Thyroid gland (tissue), 4 donors: ENCODE measurements around the gene HHIPL1.

Source experiments
- CTCF ChIP-seq, 6 experiments: fragments of 200-600 bp in 3 of 6; fragments of 450-650 bp in 3 of 6; sonication (generic) in 3 of 6; IDR thresholded peaks; one replicate each; pipeline ENCODE4 v1.5.1; 2016 to 2019; ENCODE audit warnings: antibody characterized with exemption in 6 of 6, mild to moderate bottlenecking in 2 of 6, inconsistent platforms in 1 of 6, moderate library complexity in 1 of 6
- POLR2A ChIP-seq, 2 donors: fragments of 450-650 bp; IDR thresholded peaks; one replicate each; pipeline ENCODE4 v1.6.1; 2017; ENCODE audit warnings: antibody characterized with exemption in 2 of 2, mild to moderate bottlenecking in 2 of 2, moderate library complexity in 1 of 2

GRCh38 chr14:99703381-99703780 is 58.5 kb downstream of the HHIPL1 start:
- TF ChIP-seq CTCF (IDR thresholded peaks at IDR 0.05) (no peak), POLR2A (IDR thresholded peaks at IDR 0.05) (no peak)
